ENCODE measurements around the gene C2CD4A.

The C2CD4A gene

DNA sequence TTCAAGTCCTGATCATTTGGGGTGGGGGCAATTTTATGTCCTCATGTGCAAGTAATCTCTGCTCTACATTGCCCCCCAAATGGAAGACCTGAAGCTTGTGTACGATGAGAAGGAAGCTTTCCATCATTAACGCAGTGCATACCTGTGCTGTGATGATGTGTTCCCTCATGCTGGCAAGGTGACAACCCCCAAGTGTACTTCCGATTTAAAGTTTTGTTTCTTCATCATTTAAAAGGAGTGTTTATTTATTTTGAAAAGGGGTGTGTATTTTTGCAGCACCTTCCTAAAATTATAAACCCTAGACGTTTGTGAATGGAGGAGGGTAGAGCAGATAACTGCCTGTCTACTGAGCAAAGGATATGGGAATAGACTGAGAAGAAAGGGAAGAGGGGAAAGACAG, 45.3 kb downstream of the C2CD4A start:
- H3K4me1 ChIP-seq (ENCODE audit: insufficient read depth, low read length): no peaks in the 10 kb centered on the region

GRCh38 chr15:62112616-62113593, 46.1 kb downstream of the C2CD4A start:
- no peak overlapping the region for H3K4me3 ChIP-seq (ENCODE audit: low read length)
- H2AFZ ChIP-seq (ENCODE audit: low read depth, low read length): no peak overlapping the region
- H3K9me3 ChIP-seq (ENCODE audit: low read length): no peaks in the 10 kb centered on the region
- H3K27me3 ChIP-seq (ENCODE audit: insufficient read depth, low read length): no peaks in the 10 kb centered on the region
- H3K36me3 ChIP-seq (ENCODE audit: insufficient read depth, low read length): no peaks in the 10 kb centered on the region
- no peaks in the 10 kb centered on the region for H3K4me1 ChIP-seq (ENCODE audit: insufficient read depth, low read length)

More for the DNA sequence above, 45.3 kb downstream of the C2CD4A start:
- H3K4me3 ChIP-seq (ENCODE audit: low read length): no peak overlapping the region
- H3K9me3 ChIP-seq (ENCODE audit: low read length): no peaks in the 10 kb centered on the region
- no peaks in the 10 kb centered on the region for H3K27me3 ChIP-seq (ENCODE audit: insufficient read depth, low read length)
- H3K36me3 ChIP-seq (ENCODE audit: insufficient read depth, low read length): no peaks in the 10 kb centered on the region
- H2AFZ ChIP-seq (ENCODE audit: low read depth, low read length): no peak overlapping the region

DNA sequence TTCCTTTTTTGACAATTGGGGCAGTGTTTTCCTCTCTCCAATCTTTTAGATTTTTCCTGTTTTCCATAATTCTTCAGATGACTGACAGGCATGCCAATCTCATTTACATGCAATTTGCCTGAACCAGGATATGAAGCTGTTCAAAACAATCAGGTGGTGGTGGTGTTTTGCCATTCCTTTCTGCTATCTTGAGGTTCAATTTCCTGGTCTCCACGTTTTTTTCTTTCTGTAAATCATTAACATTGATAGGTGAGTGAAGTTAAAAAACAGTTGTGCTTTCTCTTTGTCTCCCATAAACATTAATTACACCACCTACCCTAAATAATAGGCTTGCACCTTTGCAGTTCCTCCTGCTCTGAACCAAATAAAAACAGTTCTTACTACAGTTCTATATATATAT, 49.1 kb downstream of the C2CD4A start:
- Histone ChIP-seq H3K27me3 (ENCODE audit: insufficient read depth, low read length) (no peaks in the 10 kb centered on the region), H2AFZ (ENCODE audit: low read depth, low read length) (no peak overlapping the region), H3K4me3 (ENCODE audit: low read length) (no peak overlapping the region), H3K9me3 (ENCODE audit: low read length) (no peaks in the 10 kb centered on the region), H3K4me1 (ENCODE audit: insufficient read depth, low read length) (peaks cover 4% of the 10 kb centered on the region), H3K36me3 (ENCODE audit: insufficient read depth, low read length) (no peaks in the 10 kb centered on the region)

GRCh38 chr15:62118520-62119226, 51.9 kb downstream of the C2CD4A start:
- H3K27me3 ChIP-seq (ENCODE audit: insufficient read depth, low read length): no peaks in the 10 kb centered on the region
- H3K36me3 ChIP-seq (ENCODE audit: insufficient read depth, low read length): no peaks in the 10 kb centered on the region
- no peak overlapping the region for H3K4me3 ChIP-seq (ENCODE audit: low read length)
- H2AFZ ChIP-seq (ENCODE audit: low read depth, low read length): no peak overlapping the region
- H3K4me1 ChIP-seq (ENCODE audit: insufficient read depth, low read length): peaks cover 4% of the 10 kb centered on the region
- H3K9me3 ChIP-seq (ENCODE audit: low read length): no peaks in the 10 kb centered on the region

DNA sequence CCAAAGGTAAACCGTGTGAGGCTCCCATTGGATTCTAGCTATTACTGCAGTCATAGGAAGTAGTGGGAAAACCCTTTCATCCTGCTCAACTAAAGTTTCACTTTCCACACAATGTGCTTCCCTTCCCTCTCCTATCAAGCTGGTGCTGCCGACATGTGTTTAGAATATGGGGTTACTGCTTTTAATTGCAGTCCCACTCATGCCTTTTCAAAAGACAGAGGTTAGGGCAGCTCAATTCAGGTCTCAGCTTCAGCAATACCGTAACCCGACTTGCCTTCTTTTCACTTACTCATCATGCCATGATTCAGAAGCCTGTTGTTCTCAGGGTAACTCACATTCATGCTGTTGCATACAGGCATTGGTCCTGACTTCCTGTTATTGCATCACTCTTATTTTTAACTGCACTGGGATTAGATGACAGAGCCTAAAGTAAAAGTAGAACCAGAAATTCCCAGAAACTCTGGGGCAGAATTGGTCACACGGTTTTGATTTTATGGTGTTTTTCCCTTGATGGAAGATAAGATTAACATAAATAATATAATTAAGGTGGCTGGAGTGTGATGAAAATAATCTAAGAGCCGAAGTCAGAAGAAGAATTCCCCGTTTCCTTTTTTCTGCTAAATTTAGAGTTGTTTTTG, 52.6 kb downstream of the C2CD4A start:
- no peak overlapping the region for H3K4me3 ChIP-seq (ENCODE audit: low read length)

GRCh38 chr15:62119874-62120273, 53.1 kb downstream of the C2CD4A start:
- H2AFZ ChIP-seq (ENCODE audit: low read depth, low read length): no peak overlapping the region
- H3K9me3 ChIP-seq (ENCODE audit: low read length): no peaks in the 10 kb centered on the region
- H3K4me3 ChIP-seq (ENCODE audit: low read length): no peak overlapping the region
- peaks cover 4% of the 10 kb centered on the region for H3K4me1 ChIP-seq (ENCODE audit: insufficient read depth, low read length)
- no peaks in the 10 kb centered on the region for H3K36me3 ChIP-seq (ENCODE audit: insufficient read depth, low read length)
- H3K27me3 ChIP-seq (ENCODE audit: insufficient read depth, low read length): no peaks in the 10 kb centered on the region

More for the DNA sequence above, 52.6 kb downstream of the C2CD4A start:
- H2AFZ ChIP-seq (ENCODE audit: low read depth, low read length): no peak overlapping the region
- H3K9me3 ChIP-seq (ENCODE audit: low read length): no peaks in the 10 kb centered on the region
- H3K27me3 ChIP-seq (ENCODE audit: insufficient read depth, low read length): no peaks in the 10 kb centered on the region
- peaks cover 4% of the 10 kb centered on the region for H3K4me1 ChIP-seq (ENCODE audit: insufficient read depth, low read length)
- H3K36me3 ChIP-seq (ENCODE audit: insufficient read depth, low read length): no peaks in the 10 kb centered on the region
